ENCODE data around the gene KXD1.
"Not testable (repeated sequence)": the region's sequence is repeated elsewhere in the genome, so short reads cannot be mapped to it uniquely, and the experiment has no call there.

The KXD1 gene

DNA sequence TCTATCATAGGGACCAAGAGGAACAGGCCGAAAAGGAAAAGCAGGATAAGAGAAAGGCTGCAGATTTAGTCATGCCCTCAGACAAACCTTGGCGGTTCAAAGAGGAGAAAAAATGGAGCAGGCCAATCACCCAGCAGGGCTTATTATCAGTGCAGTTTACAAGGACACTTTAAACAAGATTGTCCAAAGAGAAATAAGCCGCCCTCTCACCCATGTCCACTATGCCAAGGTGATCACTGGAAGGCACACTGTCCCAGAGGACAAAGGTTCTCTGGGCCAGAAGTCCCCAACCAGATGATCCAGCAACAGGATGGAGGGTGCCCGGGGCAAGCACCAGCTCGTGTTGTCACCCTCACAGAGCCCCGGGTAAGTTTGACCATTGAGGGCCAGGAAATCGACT is 22.6 kb downstream of the KXD1 start:
- DNase-seq (ENCODE audit: low spot score), result no peak

DNA sequence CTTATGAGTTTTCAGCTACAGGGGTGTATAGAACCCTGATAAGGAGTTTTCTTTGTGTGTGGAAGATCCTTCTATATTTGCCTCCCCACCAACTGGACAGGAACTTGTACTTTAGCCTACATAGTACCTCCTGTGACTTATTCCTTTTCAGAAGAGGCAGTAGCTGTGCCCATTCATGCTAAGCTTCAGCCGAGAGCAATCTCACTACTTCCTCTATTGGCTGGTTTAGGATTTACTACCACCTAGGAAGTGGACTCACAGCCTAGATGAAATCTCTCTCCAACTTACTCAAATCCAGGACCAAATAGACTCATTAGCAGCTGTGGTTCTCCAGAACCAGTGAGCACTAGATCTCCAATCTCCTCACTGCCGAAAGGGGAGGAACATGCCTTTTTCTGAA is 28.6 kb downstream of the KXD1 start:
- DNase-seq (ENCODE audit: low spot score), result no peak

DNA sequence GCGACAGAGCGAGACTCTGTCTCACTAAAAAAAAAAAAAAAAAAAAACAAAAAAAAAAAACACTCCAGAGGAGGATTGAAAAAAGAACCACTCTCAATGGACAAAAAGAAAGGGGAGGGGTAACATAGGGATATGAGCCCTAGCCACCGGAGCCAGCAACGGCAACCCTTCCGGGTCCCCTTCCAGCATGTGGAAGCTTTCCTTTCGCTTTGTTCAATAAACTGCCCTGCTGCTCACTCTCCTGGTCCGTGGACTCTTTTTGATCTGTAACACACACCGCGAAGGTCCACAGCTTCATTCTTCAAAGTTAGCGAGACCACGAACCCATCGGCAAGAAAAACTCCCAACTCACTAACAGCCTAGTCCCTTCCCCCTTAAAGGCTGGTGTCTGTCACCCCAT is 29.9 kb downstream of the KXD1 start:
- DNase-seq (ENCODE audit: low spot score), result no peak

DNA sequence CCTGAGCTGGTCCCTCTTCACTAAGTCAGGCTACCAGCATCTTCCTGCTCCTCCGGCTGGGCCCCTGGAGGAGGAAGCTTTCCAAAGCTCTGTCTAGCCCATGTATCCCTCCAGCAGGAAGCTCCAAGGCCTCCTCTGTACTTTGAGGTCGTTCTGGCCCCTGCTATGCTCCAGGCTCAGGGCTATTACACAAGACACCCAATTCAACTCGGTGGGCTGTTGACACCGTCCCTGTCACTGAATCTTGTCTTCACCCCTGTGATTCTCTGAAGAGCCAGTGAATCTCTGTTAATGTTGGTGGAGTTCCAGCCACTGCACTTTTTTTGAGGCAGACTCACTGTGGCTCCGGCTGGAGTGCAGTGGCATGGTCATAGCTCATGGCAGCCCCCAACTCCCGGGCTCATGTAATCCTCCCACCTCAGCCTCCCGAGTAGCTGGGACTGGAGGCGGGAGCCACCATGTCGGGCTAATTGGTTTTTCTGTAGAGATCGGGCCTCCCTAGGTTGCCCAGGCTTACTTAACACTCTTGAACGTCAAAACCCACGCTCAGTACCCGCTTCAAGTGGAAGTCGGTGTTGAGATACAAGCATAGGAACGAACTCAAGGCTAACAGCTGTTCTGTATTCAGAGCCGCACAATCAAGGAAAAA is 30.4 kb downstream of the KXD1 start:
- DNase-seq (ENCODE audit: low spot score), result no peak

DNA sequence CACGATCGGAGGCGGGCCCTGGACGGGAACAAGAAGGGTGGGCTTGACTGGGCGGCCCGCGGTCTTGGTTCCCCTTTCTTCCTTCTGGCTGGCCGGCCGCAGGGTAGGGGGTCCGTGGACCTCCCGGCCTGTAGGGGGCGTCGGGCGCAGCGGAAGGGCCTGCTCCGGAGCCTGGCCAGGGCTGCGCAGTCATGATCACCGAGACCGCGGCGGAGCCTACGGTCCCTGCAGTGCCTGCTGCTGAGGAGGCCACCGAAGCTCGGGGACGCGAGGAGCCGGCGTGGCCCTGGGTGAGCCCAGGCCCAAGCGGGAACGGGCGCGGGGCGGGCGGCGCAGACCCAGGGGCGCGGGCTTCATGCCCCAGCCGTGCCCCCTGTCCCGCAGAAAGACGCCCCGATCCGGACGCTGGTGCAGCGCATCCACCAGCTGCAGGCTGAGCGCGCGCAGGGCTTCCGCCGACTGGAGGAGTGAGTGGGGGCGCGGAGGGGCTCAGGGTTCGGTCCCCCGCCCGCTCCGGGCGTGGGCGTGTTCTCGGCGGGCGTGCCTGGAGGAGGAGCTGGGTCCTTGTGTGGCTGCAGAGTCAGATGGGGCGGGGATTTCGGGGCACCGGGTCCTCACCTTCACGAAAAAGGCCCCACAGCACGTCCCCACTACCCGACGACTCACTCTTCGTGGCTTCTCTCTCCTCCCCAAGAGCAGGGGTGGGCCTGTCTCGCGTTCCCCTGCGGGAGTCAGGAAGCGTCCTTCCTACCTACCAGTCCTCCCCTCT is 31.1 kb downstream of the KXD1 start, which contains the start of gene REX1BD:
Gene REX1BD (plus strand): TSS at position 188 of the 769 bp plus-strand sequence. CDS start 4 bp downstream, at position 192.
- peak; percentile 84 for DNase-seq (ENCODE audit: low spot score)

DNA sequence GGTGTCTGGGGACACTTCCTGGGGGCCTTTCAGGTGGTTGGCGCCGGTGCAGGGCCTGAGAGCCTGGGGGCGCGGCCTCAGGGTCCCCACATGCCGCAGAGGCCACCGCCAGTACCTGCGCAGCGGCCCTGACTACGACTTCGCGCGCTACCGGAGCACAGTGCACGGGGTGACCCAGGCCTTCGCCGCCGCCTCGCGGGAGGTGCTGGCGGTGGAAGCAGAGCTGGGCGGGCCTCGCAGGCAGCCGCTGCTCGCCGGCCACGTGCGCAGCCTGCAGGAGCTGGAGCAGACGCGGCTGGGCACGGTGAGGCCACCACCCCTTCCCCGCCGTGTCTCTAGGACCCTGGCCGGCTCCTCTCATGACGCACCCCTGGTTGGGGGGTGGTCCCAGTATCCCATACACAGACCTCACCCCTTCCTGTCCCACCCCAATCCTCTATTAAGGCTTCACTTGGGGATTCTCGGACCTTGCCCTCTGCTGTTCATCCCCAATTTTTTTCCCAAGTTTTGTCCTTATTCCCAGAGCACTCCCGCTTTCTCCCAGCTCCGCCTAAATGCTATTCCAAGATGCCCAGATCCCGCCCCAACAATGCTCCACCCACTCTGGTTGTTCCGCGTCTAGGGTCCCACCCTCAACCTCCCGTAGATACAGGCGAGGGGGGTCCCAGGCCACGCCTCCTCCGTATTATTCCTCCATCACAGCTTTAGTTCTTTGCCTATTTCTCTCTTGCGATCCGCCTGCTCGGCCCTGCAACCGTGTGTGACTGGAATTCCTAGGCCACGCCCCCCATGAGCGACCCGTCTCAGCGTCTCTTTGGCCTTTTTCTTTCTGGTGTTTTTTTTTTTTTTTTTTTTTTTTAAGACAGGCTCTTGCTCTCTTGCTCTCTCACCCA is 32.0 kb downstream of the KXD1 start:
- peak; percentile 61 for DNase-seq (ENCODE audit: low spot score)

DNA sequence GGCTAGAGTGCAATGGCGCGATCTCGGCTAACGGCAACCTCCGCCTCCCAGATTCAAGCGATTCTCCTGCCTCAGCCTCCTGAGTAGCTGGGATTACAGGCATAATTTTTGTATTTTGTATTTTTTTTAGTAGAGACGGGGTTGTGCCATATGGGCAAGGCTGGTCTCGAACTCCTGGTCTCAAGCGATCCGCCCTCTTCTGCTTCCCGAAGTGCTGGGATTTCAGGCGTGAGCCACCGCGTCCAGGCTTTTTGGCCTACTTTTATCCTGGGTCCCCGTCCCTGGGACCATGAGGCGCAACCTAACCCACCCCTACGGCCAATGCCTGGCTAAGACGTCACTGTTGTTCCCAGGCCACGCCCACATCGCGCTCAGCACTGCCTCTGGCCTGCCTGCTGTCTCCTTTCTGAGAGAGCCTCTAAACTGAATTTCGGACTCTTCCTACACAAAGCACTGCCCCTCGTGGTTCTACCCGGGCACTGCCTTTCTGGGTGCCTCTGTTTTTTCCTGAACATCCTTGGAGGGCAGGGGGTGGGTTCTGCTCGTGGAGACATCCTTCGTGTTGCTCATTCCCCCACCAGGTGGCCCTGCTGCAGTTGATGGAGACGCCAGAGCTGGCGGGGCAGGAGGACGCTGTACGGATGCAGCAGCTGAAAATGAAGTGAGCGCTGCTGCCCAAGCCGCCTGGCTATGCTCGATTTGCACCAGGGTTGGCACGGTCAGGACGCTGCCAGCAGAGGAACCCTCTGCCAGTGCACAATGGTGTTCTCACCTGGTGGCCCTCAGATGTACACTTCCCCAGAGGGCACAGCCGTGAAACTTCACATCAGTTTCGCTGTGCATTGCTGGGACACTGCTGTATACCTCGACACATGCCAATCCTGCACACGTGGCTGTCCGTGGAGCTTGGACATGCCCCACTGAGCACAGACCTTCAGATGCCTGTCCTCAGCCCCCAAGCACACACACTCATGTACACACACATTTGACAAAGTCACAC is 32.9 kb downstream of the KXD1 start:
- no peak for DNase-seq (ENCODE audit: low spot score)

DNA sequence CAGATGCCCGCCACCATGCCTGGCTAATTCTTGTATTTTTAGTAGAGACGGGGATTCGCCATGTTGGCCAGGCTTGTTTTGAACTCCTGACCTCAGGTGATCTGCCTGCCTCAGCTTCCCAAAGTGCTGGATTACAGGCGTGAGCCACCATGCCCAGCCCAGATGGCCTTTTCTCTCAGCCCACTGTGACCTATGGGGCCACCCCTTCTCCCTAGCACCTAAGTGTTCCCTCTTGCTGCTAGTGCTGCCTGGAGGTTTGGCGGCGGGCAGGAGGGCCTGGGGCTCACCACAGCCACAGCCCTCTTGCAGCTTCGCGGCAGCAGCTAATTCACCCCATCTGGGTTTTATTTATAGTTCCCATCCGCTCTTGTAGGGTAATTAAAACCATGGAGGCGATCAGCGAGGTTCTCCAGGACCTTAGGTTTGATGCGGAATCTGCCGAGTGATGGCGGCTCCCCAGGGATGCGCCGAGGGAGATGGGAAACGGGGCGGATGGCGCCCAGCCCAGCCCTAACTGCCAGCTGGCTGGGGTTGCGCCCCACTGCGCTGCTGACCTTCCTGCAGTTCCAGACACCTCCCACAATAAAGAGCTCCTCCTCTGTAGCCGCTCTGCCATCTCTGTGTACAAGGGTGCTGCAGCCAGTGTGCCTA is 34.2 kb downstream of the KXD1 start:
- no peak for DNase-seq (ENCODE audit: low spot score)

DNA sequence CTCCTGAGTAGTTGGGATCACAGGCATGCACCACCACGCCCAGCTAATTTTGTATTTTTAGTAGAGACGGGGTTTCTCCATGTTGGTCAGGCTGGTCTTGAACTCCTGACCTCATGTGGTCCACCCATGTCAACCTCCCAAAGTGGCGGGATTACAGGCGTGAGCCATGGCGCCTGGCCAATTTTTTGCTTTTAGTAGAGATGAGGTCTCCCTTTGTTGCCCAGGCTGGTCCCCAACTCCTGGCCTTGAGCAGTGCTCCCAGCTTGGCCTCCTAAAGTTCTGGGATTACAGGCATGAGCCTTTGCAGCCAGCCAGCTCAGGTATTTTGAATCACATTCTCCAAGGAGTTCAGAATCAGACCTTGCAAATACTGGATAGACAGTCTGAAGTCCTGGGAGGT is 35.1 kb downstream of the KXD1 start:
- not testable (repeated sequence) for DNase-seq (ENCODE audit: low spot score)

DNA sequence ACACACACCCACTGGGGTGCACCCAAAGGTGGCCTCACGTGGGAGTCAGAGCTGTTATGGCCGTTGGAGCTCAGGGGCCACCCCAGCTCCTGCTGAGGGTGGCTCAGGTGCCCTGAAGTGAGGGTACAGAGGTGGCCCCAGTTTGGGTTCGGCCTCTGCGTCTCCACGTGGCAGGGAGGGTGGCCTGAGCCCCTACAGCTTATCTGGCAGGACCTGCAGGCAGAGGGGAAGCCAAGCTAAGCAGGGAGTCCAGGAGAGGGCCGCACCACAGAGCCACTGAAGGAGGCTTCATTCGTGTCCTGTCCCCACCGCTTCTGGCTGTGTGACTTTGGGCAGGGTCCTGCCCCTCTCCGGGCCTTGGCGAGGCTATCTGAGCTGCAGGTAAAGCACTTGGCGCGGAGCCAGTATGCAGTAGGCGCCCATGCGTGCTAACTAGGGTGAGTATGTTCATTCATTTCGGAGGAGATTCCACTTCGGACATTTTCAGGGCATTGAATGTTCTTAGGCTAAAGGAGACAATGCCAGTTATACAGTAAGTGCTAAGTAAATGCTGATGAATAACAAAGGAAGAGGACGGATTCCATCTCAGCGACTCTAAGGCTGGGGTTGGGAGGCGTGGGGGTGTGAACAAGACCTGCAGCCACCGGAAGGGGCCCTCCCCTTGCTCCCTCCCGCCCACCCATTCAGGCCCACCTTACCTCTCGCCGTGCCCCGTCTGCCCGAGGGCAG is 35.9 kb downstream of the KXD1 start:
- no peak for DNase-seq (ENCODE audit: low spot score)

DNA sequence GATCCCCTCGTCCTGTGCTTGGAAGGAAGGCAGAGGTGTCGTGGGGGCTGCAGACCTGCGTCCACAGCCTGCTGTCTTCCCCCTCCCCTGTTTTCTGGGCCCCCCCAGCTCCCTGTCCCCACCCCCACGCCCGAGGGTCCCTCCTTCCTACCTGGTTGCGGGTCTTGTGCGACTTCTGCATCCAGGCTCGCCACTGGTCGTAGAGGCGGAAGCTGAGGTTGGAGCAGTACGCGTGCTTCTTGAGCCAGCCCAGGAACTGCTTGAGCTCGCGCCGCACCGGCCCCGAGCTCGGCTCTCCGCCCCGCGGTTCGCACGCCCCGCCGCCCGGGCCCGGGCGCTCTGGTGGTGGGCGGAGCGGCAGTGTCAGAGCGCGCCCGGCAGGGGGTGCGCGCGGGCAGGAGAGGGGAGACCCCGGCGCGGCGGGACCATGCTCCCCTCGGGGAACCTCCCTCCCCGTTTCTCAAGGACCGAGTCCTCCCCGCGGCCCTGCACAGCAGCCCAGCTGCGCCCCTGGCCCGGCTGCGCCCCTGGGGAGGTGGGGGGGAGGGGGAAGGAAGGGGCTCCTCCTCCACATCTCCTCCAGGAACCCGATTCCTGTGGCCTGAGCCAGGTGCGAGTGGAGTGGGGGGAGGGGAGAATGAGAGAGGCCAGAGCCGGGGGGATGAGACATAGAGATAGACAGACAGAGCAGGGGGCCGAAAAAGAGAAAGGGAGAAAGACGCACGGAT is 36.6 kb downstream of the KXD1 start:
- peak; percentile 89 for DNase-seq (ENCODE audit: low spot score)

DNA sequence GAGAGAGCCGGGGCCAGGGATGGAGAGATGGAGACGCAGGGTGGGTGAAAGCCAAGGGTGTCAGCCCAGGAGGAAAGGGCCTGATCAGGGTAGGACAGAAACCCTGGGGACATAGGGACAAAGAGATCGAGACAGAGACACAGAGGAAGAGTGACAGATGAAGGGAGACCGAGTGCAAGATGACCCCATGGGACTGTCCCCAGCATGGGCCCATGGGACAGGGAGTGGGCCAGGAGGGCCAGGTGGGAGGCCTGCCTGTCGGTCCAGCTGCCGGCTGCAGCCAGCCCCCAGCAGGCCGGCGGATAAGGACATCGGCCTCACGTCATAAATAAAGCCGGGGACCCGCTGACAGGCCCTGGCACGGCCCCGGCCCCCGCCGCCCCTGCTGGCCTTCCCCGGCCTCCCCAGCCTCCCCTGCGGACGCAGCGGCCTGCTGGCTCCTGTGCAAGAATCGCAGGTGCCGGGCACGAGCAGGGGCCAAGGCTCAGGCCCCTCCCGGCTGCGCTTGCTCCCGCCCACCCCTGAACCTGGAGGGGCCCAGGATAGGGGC is 37.2 kb downstream of the KXD1 start:
- DNase-seq (ENCODE audit: low spot score), result no peak

DNA sequence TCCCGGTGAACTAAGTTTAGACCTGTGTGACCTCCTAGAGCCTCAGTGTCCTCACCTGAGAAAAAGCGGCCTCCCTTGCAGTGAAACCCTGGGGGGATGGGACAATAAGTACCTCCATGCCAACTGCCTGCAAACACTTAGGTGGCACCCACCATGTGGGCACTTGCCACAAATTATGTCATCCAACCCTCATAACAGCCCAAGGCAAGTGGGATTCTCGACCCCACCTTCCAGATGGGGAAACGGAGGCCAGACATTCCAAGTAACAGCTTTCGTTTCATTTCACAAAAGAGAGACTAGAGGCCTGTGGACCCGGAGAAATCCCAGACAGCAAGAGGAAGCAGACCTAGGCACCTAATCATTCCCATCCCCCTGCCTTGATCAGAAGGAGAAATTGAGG is 37.8 kb downstream of the KXD1 start:
- DNase-seq (ENCODE audit: low spot score), result no peak

DNA sequence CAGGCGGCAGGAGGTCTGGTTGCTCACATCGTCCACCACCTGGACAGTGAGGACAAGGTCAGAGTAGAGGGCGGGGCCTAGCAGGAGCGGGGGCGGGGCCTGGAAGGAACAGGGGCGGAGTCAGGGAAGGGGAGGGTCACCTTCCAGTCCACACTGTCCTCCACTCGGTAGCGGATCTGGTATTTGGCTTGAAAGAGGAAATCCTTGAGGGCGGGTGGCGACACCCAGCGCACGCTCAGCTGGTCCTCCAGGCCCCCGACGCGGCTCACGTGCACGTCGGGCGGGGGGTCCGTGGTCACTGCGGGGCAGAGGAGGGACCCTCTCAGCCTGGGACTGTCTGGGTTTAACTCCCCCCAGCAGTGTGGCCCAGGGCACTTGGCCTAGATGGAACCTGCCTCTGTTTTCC is 39.1 kb downstream of the KXD1 start:
- no peak for DNase-seq (ENCODE audit: low spot score)

DNA sequence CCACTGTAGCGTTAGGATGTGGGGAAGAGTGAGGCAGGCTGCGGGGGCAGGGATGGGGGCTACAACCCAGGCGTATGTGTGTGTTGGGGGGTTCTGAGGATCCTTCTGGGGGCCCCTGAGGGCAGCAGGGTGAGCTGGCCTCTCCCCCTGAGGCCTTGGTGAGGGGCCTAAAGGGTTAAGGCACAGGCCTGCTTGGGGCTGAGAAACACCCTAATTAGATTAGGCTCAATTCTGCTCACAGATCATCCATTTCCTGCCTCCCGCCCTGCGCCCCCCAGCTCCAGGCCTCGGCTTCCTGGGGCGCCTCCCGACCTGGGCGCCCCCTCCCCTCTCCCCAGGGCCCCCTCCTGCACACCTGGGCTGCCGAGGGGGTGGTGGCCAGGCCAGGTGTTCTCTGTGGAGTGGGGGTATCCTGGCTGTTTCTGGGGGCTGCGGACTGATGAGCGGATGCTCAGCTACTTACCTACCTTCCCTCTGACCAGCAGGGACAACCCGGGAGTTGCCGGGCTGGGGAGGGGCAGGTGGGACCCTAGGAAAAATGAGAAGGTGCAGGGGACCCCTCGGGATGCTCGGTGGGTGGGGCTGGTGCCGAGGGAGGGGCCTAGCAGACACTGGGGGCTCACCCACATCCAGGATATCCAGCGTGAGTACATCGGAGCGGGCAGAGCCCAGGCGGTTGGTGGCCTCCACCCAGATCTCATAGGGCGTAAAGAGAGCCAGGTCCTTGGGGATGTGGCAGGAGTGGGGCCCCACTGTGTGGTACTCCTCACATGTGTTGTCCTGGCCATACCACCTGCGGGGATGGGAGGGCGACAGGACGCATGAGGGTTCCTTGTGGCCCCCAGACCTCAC is 40.4 kb downstream of the KXD1 start:
- DNase-seq (ENCODE audit: low spot score), result no peak

DNA sequence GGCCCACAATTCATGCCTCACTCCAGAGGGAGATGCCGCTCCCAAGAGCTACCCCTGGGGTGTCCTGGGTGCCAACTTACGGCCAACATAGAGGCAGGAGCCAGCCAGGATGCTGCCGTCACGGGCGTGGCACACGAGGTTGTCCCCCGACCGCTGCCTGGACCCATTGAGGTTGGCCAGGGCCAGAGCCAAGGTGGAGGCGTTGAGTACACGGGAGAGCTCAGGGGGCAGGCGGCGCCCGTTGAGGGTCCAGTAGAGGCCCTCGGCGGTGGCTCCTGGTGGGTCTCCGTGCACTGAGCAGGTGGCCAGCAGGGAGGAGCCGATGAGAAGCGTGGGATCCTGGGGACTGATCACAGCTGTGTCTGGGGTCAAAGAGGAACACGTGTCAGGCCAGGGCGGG is 41.8 kb downstream of the KXD1 start:
- DNase-seq (ENCODE audit: low spot score), result no peak

DNA sequence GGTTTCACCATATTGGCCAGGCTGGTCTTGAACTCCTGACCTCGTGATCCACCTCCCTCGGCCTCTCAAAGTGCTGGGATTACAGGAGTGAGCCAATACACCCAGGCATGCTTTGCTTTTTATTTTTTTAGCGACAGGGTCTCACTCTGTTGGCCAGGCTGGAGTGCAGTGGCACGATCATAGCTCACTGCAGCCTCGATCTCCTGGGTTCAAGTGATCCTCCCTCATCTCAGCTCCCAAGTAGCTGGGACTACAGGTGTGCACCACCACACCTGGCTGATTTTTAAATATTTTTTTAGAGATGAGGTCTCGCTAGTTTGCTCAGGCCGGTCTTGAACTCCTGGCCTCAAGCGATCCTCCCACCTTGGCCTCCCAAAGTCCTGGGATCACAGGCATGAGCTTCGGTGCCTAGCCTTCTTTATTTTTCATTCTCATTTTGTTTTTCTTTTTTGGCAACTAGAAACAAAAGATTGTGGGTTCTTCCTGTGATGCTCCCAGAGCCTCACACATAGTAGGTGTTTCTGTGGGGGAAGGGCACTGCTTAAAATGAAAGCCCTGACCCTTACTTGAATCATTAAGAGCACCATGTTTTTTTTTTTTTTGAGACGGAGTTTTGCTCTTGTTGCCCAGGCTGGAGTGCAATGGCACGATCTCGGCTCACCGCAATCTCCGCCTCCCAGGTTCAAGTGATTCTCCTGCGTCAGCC is 43.2 kb downstream of the KXD1 start:
- not testable (repeated sequence) for DNase-seq (ENCODE audit: low spot score)

DNA sequence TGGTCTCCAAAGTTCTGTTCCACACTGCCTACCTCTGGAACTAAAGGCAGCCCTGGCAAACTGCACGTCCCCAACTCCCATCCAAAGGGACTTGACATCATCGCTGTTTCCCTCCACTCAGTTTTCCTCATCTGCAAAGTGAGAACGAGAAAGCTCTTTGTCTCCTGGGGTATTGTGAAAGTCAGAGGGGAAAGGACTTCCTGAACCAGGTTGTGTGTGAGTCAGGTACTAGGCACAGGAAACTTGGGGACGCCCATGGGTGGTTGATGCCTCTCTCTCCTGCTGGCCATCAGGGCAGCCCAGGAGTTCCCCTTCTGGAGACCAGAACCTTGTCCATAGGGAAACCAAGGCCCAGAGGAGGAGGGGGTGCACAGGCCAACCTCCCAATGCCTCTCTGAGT is 44.2 kb downstream of the KXD1 start:
- no peak for DNase-seq (ENCODE audit: low spot score)
